Epithelial cell of proximal tubule (primary cell): ENCODE results near the gene CEP162. TPM values are rescaled to one million over a fixed set of nuclear protein-coding genes. Genes with fewer than 3 reads are reported as not detected.
"Not testable (repeated sequence)": the region's sequence is repeated elsewhere in the genome, so short reads cannot be mapped to it uniquely, and the experiment has no call there.

ENCODE experiments used
- DNase-seq: peaks from one replicate; pipeline ENCODE4 v3.0.0-alpha.2; 2011; ENCODE audit warnings: low read depth
- H3K4me3 ChIP-seq: 2 replicates; pipeline ENCODE4 v1.5.1; 2011; ENCODE audit warnings: low read depth, mild to moderate bottlenecking, low read length
- total RNA-seq: library from RNA; depleted of rRNA; stranded (reverse); fragments of >200 nt; gene quantifications from 2 replicates; pipeline ENCODE4 v1.2.3, GENCODE V29; 2015
- TF ChIP-seq, protein P1 (sequence below): conservative IDR thresholded peaks from 2 replicates; pipeline ENCODE4 v1.5.1; 2012; ENCODE audit warnings: low read depth, mild to moderate bottlenecking, low read length

Gene CEP162
- total RNA-seq, 1 donor from 2014 or later, result 5.4 TPM

DNA sequence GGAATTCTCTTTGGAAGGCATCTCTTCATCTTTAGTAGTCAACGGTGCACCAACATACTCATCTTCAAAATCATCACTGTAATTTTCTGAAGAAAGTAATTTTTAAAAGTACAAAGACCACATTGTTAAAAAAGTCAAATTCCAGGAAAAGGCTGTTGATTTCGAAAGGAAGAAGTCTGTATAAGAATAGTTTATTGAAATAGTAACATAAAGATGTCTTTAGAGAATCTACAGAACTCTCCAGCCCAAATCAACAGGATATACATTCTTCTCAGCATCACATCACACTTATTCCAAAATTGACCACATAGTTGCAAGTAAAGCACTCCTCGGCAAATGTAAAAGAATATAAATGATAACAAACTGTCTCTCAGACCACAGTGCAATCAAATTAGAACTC is 23.4 kb downstream of the CEP162 start:
- no peak for DNase-seq
- TF ChIP-seq, protein P1, sequence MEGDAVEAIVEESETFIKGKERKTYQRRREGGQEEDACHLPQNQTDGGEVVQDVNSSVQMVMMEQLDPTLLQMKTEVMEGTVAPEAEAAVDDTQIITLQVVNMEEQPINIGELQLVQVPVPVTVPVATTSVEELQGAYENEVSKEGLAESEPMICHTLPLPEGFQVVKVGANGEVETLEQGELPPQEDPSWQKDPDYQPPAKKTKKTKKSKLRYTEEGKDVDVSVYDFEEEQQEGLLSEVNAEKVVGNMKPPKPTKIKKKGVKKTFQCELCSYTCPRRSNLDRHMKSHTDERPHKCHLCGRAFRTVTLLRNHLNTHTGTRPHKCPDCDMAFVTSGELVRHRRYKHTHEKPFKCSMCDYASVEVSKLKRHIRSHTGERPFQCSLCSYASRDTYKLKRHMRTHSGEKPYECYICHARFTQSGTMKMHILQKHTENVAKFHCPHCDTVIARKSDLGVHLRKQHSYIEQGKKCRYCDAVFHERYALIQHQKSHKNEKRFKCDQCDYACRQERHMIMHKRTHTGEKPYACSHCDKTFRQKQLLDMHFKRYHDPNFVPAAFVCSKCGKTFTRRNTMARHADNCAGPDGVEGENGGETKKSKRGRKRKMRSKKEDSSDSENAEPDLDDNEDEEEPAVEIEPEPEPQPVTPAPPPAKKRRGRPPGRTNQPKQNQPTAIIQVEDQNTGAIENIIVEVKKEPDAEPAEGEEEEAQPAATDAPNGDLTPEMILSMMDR, result no peak
- no peak overlapping the region for H3K4me3 ChIP-seq

DNA sequence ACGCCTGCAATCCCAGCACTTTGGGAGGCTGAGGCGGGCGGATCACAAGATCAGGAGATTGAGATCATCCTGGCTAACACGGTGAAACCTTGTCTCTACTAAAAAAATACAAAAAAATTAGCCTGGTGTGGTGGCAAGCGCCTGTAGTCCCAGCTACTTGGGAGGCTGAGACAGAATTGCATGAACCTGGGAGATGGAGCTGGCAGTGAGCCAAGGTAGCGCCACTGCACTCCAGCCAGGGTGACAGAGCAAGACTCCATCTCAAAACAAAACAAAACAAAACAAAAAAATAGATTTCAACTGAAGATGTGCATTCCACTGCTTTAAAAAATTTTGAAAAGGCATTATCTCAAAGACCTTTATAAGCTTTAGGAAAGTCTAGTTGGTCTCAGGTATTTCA is 27.5 kb downstream of the CEP162 start:
- not testable (repeated sequence) for H3K4me3 ChIP-seq, DNase-seq

DNA sequence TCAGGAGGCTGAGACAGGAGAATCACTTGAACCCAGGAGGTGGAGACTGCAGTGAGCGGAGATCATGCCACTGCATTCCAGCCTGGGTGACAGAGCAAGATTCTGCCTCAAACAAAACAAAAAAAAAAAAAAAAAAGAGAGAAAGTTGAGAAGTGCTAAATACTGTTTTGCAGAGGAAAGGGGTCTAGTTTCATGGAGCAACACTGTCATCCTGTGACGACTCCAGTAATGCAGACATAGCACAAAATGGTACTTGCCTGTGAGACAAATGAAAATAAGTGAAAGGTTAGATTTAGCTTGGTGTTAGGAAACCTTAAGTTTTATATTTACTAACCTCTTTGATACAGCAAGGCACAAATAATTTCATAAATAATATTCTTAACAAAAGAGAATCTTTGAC is 29.7 kb downstream of the CEP162 start:
- DNase-seq, result no peak
- TF ChIP-seq, protein P1, result no peak
- no peak overlapping the region for H3K4me3 ChIP-seq

DNA sequence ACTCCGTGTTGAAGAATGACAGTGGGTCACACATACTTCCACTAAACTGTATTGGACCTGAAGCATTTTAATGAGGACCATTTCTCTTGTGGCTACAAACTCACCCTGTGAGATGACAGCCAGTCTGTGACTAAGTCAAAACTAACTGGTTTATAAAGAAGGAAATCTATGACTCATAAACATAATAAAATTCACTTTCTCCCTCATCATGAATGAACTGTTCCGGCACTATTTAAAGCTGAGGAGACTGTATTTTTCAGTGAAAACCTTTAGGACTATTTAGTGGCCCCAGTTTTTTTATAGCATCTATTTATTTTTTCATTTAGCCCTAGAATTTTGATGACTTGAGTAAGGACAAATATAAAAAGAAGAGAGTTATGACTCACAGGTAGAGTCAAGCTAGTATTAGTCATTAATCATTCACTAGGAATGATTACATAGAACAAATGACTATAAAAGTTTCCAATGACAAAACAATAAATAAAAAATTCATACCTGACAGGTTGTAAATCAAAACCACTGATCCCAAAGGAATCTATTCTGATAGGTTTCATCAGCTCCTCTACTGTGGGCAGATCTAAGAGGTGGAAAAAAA is 34.2 kb downstream of the CEP162 start:
- DNase-seq, result peak; percentile 29
- TF ChIP-seq, protein P1, result no peak
- no peak overlapping the region for H3K4me3 ChIP-seq

DNA sequence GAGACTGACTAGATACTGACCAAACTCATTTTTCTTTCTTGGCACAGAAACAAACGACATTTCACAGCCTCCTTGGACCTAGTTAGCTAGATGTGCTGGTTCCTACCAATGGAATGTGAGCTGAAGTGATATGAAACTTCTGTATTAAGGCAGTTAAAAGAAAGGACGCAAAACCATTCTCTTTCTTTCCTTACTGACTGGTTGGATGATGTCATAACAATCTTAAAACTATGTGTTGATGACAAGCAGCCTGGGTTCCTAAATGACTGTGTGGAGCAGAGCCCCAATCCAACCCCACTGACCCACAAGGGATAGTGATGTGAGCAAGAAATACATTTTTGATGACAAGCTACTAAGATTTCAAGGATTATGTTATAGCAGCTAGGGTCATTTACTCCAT is 35.6 kb downstream of the CEP162 start:
- H3K4me3 ChIP-seq, result no peak overlapping the region
- DNase-seq, result no peak
- TF ChIP-seq, protein P1, result no peak

DNA sequence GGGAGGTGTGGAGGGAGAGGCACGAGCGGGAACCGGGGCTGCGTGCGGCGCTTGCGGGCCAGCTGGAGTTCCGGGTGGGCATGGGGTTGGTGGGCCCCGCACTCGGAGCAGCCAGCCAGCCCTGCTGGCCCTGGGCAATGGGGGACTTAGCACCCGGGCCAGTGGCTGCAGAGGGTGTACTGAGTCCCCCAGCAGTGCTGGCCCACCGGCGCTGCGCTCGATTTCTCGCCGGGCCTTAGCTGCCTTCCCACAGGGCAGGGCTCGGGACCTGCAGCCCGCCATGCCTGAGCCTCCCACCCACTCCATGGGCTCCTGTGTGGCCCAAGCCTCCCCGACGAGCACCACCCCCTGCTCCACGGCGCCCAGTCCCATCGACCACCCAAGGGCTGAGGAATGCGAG is 38.1 kb downstream of the CEP162 start:
- not testable (repeated sequence) for DNase-seq, H3K4me3 ChIP-seq

DNA sequence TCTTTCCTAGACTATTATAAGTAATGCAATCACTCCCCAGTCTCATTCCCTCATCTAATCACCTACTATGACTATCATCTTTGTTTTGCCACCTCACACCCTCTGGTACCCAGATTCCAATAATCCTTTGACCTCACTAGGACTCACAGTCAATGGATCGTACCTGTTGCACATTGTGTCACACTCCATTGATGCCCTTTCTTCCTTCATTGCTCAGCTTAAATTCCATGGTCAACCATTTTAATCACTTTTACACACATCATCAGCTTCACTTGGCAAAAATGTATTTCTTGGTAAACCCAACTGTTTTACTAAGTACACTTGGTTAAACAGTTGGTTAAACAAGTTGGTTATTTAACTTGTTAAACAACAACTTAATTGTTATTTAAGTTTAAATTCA is 44.0 kb downstream of the CEP162 start:
- TF ChIP-seq, protein P1, result no peak
- H3K4me3 ChIP-seq, result no peak overlapping the region
- DNase-seq, result peak; percentile 33

DNA sequence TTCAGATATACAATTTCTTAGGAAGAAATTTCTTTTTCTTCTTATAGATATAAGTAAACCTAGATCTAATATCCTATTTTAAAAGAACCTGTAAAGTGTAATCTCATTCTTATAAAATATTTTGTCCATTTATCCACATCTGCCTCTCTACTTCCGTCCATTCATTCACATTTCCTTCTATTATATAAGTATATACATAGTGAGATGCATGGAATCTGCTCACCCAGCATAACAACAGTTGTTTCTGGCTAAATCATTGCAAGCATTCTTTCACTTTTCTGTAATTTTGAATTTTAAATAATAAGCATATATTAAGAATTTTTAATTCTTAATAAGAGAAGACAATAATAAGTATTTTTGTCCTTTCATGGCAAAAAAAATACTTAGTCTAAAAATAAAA is 45.4 kb downstream of the CEP162 start:
- TF ChIP-seq, protein P1, result no peak
- DNase-seq, result no peak
- H3K4me3 ChIP-seq, result no peak overlapping the region
